ENCODE data around the gene CHI3L2.

Gene CHI3L2

GRCh38 chr1:111251570-111251969, 24.1 kb downstream of the CHI3L2 start:
- no peak overlapping the region for H3K4me3 ChIP-seq (ENCODE audit: low read depth, low read length)

GRCh38 chr1:111252786-111253185, 25.3 kb downstream of the CHI3L2 start:
- no peak overlapping the region for H3K4me3 ChIP-seq (ENCODE audit: low read depth, low read length)

GRCh38 chr1:111253876-111254275, 26.4 kb downstream of the CHI3L2 start:
- H3K4me3 ChIP-seq (ENCODE audit: low read depth, low read length): no peak overlapping the region

GRCh38 chr1:111256988-111257658, 29.6 kb downstream of the CHI3L2 start:
- no peak overlapping the region for H3K4me3 ChIP-seq (ENCODE audit: low read depth, low read length)

GRCh38 chr1:111267801-111268508, 40.4 kb downstream of the CHI3L2 start:
- H3K4me3 ChIP-seq (ENCODE audit: low read depth, low read length): no peak overlapping the region

GRCh38 chr1:111269825-111270406, 42.4 kb downstream of the CHI3L2 start:
- no peak overlapping the region for H3K4me3 ChIP-seq (ENCODE audit: low read depth, low read length)

GRCh38 chr1:111270771-111271463, 43.4 kb downstream of the CHI3L2 start:
- H3K4me3 ChIP-seq (ENCODE audit: low read depth, low read length): no peak overlapping the region

GRCh38 chr1:111271464-111271801, 43.9 kb downstream of the CHI3L2 start:
- no peak overlapping the region for H3K4me3 ChIP-seq (ENCODE audit: low read depth, low read length)

- no peak overlapping the region for H3K4me3 ChIP-seq (ENCODE audit: low read depth, low read length)
Observed at GRCh38 chr1:111272081-111272480, 44.6 kb downstream of the CHI3L2 start.

GRCh38 chr1:111274653-111275052, 47.1 kb downstream of the CHI3L2 start:
- H3K4me3 ChIP-seq (ENCODE audit: low read depth, low read length): no peak overlapping the region

GRCh38 chr1:111275079-111275478, 47.6 kb downstream of the CHI3L2 start:
- no peak overlapping the region for H3K4me3 ChIP-seq (ENCODE audit: low read depth, low read length)

- no peak overlapping the region for H3K4me3 ChIP-seq (ENCODE audit: low read depth, low read length)
Observed at GRCh38 chr1:111275780-111276433, 48.4 kb downstream of the CHI3L2 start.

GRCh38 chr1:111279144-111279543, 51.6 kb downstream of the CHI3L2 start:
- no peak overlapping the region for H3K4me3 ChIP-seq (ENCODE audit: low read depth, low read length)

GRCh38 chr1:111280267-111280666, 52.8 kb downstream of the CHI3L2 start:
- no peak overlapping the region for H3K4me3 ChIP-seq (ENCODE audit: low read depth, low read length)

GRCh38 chr1:111281411-111281810, 53.9 kb downstream of the CHI3L2 start:
- no peak overlapping the region for H3K4me3 ChIP-seq (ENCODE audit: low read depth, low read length)

- no peak overlapping the region for H3K4me3 ChIP-seq (ENCODE audit: low read depth, low read length)
Observed at GRCh38 chr1:111283838-111284237, 56.3 kb downstream of the CHI3L2 start.

GRCh38 chr1:111285879-111286278, 58.4 kb downstream of the CHI3L2 start:
- H3K4me3 ChIP-seq (ENCODE audit: low read depth, low read length): no peak overlapping the region

GRCh38 chr1:111286912-111287311, 59.4 kb downstream of the CHI3L2 start:
- H3K4me3 ChIP-seq (ENCODE audit: low read depth, low read length): no peak overlapping the region

GRCh38 chr1:111289371-111289770, 61.9 kb downstream of the CHI3L2 start:
- H3K4me3 ChIP-seq (ENCODE audit: low read depth, low read length): no peak overlapping the region

- H3K4me3 ChIP-seq (ENCODE audit: low read depth, low read length): no peak overlapping the region
Observed at GRCh38 chr1:111290104-111290503, 62.6 kb downstream of the CHI3L2 start.

GRCh38 chr1:111290630-111291029, 63.1 kb downstream of the CHI3L2 start, which contains the start of gene CHIA:
CHIA (plus strand) TSS chr1:111290851; CDS start chr1:111310468, 19,617 bp downstream.
- H3K4me3 ChIP-seq (ENCODE audit: low read depth, low read length): no peak within 1 kb of the TSS
